CD4-positive, alpha-beta T cell treated with Interleukin-15 for 1 hour (primary cell): ENCODE data around the gene DPP4.
"Not testable (repeated sequence)": the region's sequence is repeated elsewhere in the genome, so short reads cannot be mapped to it uniquely, and the experiment has no call there.

Experiments used
- DNase-seq: peaks from one replicate; pipeline ENCODE4 v3.0.0-alpha.2; 2020

DPP4 gene

DNA sequence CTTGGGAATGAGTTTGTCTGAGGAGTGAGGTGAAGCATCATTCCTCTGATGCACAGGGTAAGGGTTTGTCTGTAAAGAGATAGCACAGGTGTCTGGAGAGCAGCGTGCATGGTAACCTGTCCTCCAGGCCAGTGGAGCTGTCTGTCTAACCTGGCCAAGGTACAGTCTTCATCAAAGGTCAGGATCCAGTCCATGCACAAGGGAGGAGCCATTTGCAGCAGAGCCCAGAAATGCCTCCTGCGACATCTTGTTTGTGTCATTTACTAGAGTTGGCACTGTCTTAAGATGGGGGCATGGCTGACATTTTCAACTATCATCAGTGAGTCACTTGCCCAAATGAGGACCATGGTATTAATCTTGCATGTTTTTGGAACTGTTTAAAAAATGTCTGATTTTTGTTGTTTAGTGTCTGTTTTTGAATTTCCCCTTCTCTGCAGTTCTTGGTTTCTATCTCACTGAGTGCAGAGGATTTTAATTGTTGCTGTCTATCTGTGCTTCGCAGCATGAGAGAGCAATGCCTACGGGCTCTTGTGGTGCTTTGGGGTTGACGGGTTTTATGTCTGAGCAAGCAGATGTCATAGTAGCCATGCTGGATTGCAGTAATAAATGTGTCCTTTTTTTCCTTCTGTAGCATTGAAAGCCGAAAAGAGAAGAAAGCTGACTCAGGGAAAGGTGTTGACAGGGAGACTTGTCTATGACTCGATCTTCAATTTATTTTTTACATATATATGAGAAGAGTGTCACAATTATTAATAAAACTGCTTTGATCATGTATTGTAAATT, 91.3 kb downstream of the DPP4 start:
- DNase-seq, result no peak

GRCh38 chr2:161981679-161982250, 92.2 kb downstream of the DPP4 start:
- no peak for DNase-seq

DNA sequence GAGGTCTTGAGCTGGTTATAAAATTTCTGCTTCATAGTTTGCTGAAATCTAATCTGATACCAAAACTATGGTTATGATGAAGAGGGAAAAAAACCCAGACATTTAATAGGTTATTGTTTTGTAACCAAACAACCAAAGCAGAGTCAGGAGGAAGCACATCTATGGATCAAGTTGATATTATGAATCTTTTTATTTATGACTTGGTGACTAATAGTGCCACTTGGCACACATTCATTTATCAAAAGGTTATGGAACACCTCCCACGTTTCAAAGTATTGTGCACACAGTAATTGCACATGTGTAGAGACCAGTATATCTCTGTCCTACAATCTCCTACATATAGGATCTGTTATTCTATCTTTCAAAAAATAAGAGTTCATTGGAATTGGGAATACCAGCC, 93.0 kb downstream of the DPP4 start:
- DNase-seq, result no peak

- DNase-seq, result no peak
These were observed 94.5 kb downstream of the DPP4 start for GRCh38 chr2:161979490-161979889.

GRCh38 chr2:161977926-161978325, 96.1 kb downstream of the DPP4 start:
- DNase-seq, result not testable (repeated sequence)

GRCh38 chr2:161976917-161977316, 97.1 kb downstream of the DPP4 start:
- DNase-seq, result no peak

DNA sequence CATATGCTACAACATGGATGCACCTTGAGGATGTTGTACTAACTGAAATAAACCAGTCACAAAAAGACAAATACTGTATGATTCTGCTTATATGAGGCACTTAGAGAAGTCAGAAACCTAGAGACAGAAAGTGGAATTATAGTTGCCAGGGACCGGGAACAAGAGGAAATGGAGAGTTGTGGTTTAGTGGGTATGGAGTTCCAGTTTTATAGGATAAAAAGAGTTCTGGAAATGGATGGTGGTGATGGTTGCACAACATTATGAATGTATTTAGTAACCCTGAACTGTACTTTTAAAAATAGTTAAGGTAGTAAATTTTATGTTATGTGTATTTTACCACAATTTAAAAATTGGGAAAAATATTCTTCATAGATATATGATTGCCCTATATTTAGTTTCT, 97.7 kb downstream of the DPP4 start:
- DNase-seq, result no peak

GRCh38 chr2:161975813-161976160, 98.2 kb downstream of the DPP4 start:
- no peak for DNase-seq

DNA sequence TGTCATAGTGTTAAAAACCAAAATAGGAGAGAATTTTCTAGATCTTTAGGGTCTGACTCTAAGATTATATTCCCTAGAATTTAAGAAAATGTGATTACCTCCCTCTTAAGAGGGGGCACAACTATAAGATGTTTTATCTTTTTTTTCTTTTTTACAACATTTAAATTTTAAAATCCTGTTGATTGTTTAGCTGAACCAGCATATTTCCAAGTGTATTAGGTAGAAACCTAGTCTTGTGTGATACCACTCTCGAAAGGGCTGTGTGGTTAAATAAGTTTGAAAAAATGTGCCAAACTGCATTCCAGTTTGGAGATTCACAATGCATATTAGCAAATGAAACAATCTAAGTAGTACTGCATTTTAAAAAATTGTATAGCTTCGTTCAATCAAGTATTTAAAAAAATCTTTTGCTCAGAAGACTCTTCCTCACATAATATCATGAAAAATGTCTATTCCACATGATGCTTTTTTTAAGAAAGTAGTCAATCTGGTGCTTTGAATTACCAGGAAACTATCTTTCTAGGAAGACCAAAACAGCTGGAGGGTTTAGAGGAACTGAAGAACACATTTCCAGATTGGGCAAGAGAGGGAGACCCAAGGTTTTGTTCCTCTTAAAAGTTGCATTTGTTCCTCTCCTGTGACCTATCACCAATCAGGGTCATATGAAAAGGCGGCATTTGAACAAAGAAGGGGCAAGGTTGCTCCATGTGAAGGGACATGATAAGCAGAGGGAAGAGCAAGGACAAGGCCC, 98.8 kb downstream of the DPP4 start:
- DNase-seq, result no peak

GRCh38 chr2:161974461-161974860, 99.6 kb downstream of the DPP4 start:
- no peak for DNase-seq

DNA sequence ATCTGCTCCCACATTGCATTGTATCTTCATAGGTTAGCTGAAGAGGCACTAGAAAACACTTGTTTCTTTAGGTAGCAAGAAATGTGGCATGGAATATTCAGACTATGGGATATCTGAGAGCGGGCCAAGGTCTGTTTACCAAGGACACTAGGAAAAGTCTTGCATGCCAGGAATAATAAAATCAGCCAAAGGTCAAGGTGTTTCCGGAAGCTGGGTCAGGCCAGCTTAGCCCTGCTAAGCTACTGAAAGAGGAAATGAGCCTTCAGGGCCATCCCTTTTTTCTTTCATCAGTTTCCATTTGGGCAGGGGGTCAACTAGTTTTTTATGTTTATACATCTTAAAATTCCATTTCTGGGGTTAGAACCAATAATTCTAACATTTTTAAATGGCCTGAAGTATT, 101.1 kb downstream of the DPP4 start:
- no peak for DNase-seq

GRCh38 chr2:161972232-161972631, 101.8 kb downstream of the DPP4 start:
- no peak for DNase-seq

GRCh38 chr2:161971551-161971950, 102.5 kb downstream of the DPP4 start:
- no peak for DNase-seq

GRCh38 chr2:161969159-161969558, 104.9 kb downstream of the DPP4 start:
- DNase-seq, result no peak

GRCh38 chr2:161965994-161966393, 108.0 kb downstream of the DPP4 start:
- DNase-seq, result no peak

DNA sequence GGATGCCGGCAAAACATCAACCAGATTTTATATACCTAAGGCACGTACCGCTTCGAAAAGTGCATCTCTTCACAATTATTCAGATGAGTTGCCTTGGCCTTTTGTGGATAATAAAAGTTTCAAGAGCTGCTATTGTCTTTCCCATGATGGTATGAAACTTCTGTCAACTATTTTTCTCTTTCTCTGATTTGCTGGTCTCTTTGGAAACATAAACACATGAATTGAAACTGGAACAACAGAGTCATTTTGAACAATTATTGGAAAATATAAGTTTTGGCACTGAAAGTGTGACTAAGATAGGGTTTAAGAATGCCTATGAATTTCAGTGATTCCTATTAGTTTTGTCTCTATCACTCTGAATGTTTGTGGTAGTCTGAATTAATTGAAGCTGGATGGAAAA, 109.9 kb downstream of the DPP4 start:
- DNase-seq, result no peak

- no peak for DNase-seq
These were observed 111.9 kb downstream of the DPP4 start for GRCh38 chr2:161962160-161962559.

GRCh38 chr2:161961061-161961460, 113.0 kb downstream of the DPP4 start:
- DNase-seq, result no peak

DNA sequence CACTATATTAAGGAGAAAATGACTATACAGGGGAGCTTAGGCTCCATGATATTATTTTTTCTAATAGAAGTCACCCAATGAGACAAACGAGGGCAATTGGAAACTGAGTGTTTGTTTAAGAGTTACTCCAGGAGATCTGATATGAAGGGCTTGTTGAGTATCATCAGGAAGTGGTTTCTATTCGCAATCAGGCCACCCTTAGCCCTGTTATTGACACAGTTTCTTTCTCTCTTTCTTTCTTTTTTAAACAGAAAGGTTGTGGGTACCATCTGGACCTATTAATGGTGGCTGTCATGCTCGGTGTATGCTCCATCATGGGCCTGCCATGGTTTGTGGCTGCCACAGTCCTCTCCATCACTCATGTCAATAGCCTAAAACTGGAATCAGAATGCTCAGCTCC, 117.3 kb downstream of the DPP4 start:
- no peak for DNase-seq

DNA sequence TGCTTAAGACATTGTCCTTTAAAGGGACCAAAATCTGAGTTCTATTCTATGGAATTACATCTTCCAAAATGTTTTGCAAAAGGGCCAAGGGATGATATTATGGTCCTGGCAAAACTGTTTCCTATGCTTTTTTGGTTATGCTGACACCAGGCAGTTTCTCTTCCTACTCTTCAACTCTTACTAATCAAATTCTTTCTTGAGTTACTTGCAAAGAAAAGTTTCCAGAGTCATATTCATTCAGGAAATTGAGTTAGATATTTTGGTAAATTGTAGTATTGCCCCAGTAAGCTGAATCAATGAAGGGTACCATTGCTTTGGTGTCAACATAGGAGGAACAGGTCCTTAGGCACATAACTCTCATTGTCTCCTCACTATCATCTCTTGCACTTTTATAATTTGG, 118.8 kb downstream of the DPP4 start:
- DNase-seq, result no peak

DNA sequence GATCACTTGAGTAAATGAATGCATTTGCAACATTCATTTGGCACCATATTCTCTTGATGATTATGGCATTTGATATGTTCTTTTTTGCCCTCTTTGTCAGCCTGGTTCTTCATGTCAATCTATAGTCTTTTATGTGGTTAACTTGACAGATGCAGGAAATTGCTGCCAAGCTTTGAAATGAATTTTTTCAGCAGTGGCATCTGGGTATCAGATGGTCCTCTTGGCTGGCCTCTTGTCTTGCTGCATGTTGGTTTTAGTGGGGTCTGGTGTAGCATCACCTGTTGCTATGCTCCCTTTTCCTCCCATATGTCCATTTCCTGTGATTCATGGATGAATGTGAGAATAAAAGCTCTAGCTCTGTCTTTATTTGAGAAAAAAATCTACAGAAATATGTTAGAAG, 119.9 kb downstream of the DPP4 start:
- no peak for DNase-seq

DNA sequence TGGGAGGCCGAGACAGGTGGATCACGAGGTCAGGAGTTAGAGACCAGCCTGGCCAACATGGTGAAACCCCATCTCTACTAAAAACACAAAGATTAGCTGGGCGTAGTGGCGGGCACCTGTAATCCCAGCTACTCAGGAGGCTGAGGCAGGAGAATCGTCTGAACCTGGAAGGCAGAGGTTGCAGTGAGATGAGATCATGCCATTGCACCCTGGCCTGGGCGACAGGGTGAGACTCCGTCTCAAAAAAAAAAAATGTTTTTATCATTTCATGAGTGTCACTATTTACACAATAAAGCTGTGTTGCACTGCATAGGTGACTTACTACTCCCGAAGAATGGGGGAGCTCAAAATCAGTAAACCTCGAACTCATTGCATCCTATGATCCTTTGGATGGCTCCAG, 120.6 kb downstream of the DPP4 start:
- DNase-seq, result not testable (repeated sequence)

GRCh38 chr2:161952783-161953191, 121.2 kb downstream of the DPP4 start:
- no peak for DNase-seq

DNA sequence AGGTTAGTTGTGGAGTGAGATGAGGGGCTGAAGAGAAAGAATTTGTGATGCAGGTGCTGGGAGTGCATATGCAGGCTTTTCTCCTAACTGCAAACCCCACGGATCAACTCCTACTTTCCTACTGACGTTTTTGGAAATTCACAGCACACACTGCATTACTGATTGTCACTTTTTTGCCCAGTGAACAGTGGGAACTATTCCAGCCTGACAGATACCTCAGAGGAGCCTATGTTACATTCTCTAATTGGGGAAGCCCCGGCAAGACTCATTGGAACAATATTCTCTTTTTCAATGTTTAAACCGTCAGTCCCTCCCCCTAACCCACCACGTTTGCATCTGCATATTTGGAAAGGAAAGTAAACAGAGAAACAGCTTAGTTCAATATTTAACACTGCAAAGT, 126.2 kb downstream of the DPP4 start:
- DNase-seq, result no peak
